ENCODE data around the gene EIF5A2.

EIF5A2 gene

GRCh38 chr3:170848292-170848917 is 60.0 kb downstream of the EIF5A2 start:
- no peak for DNase-seq

- DNase-seq = no peak
Observed at GRCh38 chr3:170844377-170844776, 64.1 kb downstream of the EIF5A2 start.

- no peak for DNase-seq
Observed at GRCh38 chr3:170840291-170840859, 68.1 kb downstream of the EIF5A2 start.

DNA sequence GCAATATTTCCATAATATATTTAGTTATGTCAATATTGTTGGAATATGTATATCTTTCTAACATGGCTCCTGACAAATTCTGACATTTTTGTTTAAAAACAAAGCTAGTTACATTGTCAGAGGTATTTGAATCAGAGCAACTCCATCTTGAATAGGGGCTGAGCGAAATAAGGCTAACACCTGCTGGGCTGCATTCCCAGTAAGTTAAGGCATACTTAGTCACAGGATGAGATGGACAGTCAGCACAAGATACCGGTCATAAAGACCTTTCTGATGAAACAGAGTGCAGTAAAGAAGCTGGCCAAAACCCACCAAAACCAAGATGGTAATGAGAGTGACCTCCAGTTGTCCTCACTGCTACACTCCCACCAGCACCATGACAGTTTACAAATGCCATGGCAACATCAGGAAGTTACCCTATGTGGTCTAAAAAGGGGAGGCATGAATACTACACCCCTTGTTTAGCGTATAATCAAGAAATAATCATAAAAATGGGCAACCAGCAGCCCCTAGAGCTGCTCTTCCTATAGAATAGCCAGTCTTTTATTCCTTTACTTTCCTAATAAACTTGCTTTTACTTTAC is 68.8 kb downstream of the EIF5A2 start:
- no peak for DNase-seq
